DMS79 treated with DMSO at 0.1 percent for 48 hours (cell line): Measurements from ENCODE around the gene SP140.
"Not testable (repeated sequence)": the region's sequence is repeated elsewhere in the genome, so short reads cannot be mapped to it uniquely, and the experiment has no call there.

Experiments
- DNase-seq: peaks from one replicate; lab custom pipeline; 2025; lab: John Stamatoyannopoulos, UW

The SP140 gene

DNA sequence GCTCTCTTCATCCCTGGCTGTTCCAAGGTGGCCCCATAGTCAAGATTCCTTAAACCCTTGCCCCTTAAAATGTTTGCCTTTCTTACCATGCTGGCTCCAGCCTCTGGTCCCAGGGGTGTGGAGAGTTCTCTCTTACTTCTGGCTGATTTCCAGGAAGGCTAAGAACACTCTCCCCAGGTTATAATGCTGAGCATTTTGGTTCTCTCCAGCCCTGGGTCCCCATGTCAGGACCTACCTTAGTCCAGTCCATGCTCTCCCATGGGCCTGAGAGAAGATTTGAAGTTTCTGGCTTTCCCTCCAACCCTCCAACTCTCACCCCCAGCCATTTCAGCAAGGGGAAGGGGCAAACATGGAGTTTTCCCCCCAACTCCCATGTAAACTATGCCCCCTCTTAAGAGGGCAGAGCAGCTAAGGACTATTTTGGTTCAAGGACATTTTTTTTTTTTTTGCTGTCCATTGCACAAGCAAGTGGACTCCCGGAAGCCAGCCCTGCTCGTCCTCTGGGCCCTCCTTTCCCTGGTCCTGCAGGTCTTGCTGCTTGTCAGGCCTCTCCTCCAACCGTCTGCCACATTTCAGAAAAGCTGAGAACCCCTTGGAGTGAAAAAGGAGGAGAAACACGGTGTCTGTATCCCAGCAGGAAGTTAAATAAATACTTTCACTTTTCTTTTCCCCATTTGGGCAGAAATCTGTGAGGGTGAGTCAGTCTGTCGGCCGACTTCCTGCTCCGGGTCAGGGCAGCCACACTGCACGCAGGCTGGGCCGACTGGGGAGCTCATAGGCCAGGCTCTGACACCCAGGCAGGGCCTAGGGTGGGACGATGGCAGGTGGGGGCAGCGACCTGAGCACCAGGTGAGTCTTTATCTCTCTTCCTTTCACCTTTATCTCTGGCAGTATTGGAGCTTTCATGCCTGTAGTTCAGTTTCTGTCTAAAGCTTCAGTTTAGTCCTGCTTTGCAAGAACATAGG, 101.2 kb downstream of the SP140 start, which contains the start of gene SP140L:
SP140L (plus strand) TSS at position 741 of the 965 bp plus-strand sequence; CDS start at position 818, 77 bp downstream.
- no peak for DNase-seq

DNA sequence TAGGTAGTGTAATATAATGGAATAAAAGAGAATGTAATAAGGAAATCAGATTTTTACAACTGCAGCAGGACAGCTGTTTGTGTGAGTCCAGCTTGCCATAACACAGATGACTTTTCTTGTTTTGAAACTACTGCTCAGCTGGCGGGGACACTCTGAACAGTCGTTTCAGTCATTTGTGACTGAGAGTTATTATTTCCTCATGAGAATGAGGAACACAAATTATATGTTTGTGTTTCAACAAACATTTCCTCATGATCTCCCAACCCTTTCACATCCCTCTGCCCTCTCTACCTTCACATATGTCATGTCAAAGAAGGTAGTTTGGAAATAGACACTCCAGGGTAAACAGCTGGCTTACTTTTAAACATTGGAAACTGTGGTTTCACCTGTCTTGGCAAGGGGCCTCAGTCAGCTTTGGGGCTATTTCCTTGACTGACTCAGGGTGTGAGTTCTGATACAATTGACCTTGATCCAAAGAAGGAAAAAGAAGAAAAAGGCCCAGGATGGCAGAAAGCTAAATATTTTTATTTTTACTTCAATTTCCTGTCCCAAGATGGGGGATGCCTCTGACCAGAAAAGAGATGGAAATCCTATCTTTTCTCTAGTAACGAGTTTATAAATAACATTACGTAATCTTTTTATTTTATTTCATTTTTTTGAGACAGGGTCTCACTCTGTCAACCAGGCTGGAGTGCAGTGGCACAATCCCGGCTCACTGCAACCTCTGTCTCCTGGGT, 102.0 kb downstream of the SP140 start:
- DNase-seq = no peak

DNA sequence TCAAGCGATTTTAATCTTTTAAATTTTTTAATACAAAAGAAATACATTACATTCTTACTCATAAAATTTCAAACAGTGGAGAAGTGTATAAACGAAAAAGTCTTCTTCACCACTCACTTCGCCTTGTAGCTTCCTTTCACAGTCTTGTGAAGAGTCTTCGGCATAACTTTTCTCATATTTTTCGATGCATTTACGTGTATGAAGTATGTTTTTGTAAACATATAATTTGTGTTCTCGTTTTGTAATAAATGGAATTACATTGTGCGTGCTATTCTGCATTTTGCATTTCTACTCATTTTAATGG, 102.6 kb downstream of the SP140 start:
- DNase-seq = no peak

DNA sequence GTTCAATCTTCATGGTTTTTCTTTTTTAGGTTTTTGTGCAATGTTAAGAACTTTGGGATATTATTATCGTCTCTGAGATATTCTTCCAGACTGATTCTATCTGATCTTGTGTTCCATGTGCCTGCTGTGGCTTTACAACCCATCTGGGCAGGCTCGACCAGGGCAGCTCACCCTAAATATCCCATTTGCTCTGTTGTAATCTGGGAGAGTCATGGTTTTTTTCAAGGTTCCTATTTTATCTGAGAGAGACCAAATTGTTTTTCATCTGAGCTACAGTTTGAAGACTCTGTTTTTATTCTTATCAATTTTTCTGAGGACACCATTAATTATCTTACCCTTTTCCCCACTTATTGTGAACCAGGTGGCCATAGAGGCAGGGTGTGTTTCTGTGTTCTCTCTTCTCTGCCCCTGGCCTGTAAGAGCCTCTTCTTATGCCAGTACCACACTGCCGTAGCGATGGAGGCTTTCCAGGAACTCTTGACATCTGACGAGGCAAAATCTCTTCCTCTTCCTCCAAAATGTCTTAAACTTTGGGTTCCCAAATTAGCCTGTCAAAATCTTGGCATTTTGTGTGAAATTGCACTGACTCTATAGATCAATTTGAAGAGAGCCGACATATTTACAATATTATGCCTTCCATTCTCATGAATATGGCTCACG, 104.5 kb downstream of the SP140 start:
- DNase-seq = no peak

GRCh38 chr2:230330725-230331124, 105.2 kb downstream of the SP140 start:
- DNase-seq = no peak

GRCh38 chr2:230335461-230335863, 109.9 kb downstream of the SP140 start:
- no peak for DNase-seq

- DNase-seq = no peak
Observed at GRCh38 chr2:230335864-230336506, 110.4 kb downstream of the SP140 start.

DNA sequence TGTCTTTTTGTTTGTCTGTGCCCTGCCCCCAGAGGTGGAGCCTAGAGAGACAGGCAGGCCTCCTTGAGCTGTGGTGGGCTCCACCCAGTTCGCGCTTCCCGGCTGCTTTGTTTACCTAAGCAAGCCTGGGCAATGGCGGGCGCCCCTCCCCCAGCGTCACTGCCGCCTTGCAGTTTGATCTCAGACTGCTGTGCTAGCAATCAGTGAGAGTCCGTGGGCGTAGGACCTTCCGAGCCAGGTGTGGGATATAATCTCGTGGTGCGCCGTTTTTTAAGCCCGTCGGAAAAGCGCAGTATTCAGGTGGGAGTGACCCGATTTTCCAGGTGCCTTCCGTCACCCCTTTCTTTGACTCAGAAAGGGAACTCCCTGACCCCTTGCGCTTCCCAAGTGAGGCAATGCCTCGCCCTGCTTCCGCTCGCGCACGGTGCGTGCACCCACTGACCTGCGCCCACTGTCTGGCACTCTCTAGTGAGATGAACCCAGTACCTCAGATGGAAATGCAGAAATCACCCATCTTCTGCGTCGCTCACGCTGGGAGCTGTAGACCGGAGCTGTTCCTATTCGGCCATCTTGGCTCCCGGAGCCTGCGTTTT, 116.5 kb downstream of the SP140 start:
- not testable (repeated sequence) for DNase-seq

- DNase-seq = not testable (repeated sequence)
Observed at GRCh38 chr2:230343041-230343624, 117.6 kb downstream of the SP140 start.

DNA sequence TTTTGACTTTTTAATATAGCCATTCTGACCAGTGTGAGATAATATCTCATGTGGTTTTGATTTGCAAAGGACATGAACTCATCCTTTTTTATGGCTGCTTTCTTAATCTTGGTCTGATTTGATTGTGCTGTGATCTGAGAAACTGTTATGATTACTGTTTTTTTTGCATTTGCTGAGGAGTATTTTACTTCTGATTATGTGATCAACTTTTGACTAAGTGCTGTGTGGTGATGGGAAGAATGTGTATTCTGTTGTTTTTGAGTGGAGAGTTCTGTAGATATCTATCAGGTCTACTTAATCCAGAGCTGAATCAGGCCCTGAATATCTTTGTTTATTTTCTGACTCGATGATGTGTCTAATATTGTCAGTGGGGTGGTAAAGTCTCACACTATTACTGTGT, 118.2 kb downstream of the SP140 start:
- no peak for DNase-seq

DNA sequence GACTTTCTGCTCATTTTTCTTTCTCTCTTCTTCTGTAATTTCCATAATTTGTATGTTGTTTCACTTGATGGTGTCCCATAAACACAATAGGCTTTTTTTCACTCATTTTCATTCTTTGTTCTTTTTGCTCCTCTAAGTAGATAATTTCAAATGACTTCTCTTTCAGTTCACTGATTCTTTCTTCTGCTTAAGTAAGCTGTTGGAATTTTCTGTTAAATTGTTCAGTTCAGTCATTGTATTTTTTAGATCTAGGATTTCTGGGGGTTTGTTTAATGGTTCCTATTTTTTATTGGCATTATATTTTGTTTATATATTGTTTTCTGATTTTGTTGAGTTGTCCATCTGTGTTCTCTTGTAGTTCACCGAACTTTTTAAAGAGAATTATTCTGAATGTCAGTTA, 120.9 kb downstream of the SP140 start:
- DNase-seq = no peak

- no peak for DNase-seq
Observed at GRCh38 chr2:230346921-230347533, 121.5 kb downstream of the SP140 start.

- no peak for DNase-seq
Observed at GRCh38 chr2:230347659-230348305, 122.2 kb downstream of the SP140 start.

GRCh38 chr2:230348787-230349186, 123.3 kb downstream of the SP140 start:
- no peak for DNase-seq

DNA sequence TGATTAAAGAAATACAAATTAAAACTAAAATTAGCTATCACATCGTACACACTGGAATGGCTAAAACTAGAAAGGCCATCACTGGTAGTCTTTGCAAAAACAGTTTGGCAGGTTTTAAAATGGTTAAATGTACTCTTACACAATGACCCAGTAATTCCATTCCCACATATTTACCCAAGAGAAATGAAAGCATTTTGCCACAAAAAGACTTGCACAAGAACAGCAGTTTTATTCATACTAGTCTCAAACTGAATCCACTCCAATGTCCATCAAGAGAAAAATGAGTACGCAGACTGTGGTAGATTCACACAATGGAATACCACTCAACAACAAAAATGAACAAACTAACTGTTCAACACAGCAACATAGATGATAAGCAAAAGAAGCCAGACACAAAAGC, 130.5 kb downstream of the SP140 start:
- DNase-seq = no peak

GRCh38 chr2:230358305-230358704, 132.8 kb downstream of the SP140 start:
- no peak for DNase-seq

GRCh38 chr2:230360028-230360427, 134.5 kb downstream of the SP140 start:
- DNase-seq = no peak

- DNase-seq = no peak
Observed at GRCh38 chr2:230362030-230362691, 136.6 kb downstream of the SP140 start.
